COLO668 (cell line): ENCODE data around the gene MARVELD1.

Experiments
- DNase-seq: peaks from one replicate; lab custom pipeline; 2025; ENCODE audit not compliant: unreplicated experiment; lab: John Stamatoyannopoulos, UW

Gene MARVELD1

GRCh38 chr10:97752956-97753355 is 39.4 kb downstream of the MARVELD1 start:
- DNase-seq, result no peak

GRCh38 chr10:97754726-97755125 is 41.2 kb downstream of the MARVELD1 start:
- no peak for DNase-seq

- no peak for DNase-seq
These were observed 42.2 kb downstream of the MARVELD1 start for GRCh38 chr10:97755718-97756117.

GRCh38 chr10:97757471-97757870 is 43.9 kb downstream of the MARVELD1 start:
- DNase-seq, result no peak

GRCh38 chr10:97759158-97759887 is 45.8 kb downstream of the MARVELD1 start:
- DNase-seq, result peak; percentile 63

- no peak for DNase-seq
These were observed 46.4 kb downstream of the MARVELD1 start for GRCh38 chr10:97759946-97760345.

- no peak for DNase-seq
These were observed 47.1 kb downstream of the MARVELD1 start for GRCh38 chr10:97760461-97761257.

- DNase-seq, result no peak
These were observed 47.9 kb downstream of the MARVELD1 start for GRCh38 chr10:97761331-97761865.

- no peak for DNase-seq
These were observed 48.5 kb downstream of the MARVELD1 start for GRCh38 chr10:97762056-97762455.

- no peak for DNase-seq
These were observed 49.3 kb downstream of the MARVELD1 start for GRCh38 chr10:97762816-97763215.

- DNase-seq, result no peak
These were observed 49.9 kb downstream of the MARVELD1 start for GRCh38 chr10:97763411-97763810.

GRCh38 chr10:97763947-97764346 is 50.4 kb downstream of the MARVELD1 start:
- no peak for DNase-seq

- peak; percentile 27 for DNase-seq
These were observed 51.0 kb downstream of the MARVELD1 start for GRCh38 chr10:97764519-97764931.

GRCh38 chr10:97765201-97765600 is 51.7 kb downstream of the MARVELD1 start:
- peak; percentile 88 for DNase-seq

- no peak for DNase-seq
These were observed 52.7 kb downstream of the MARVELD1 start for GRCh38 chr10:97766106-97766810.

GRCh38 chr10:97766996-97767924 is 53.7 kb downstream of the MARVELD1 start:
- DNase-seq, result no peak
